Vagina (tissue), 2 donors: ENCODE results near the gene RND1. TPM values are rescaled to one million over a fixed set of nuclear protein-coding genes. Genes with fewer than 3 reads are reported as not detected.

Experiments
- DNase-seq, 2 donors: peaks; one replicate each; pipeline ENCODE4 v3.0.0-alpha.2; 2017; ENCODE audit errors: extremely low spot score in 2 of 2
- H3K27ac ChIP-seq: fragments of 200-600 bp; sonication (generic); one replicate; pipeline ENCODE4 v1.5.1; 2019
- H3K27me3 ChIP-seq: fragments of 200-600 bp; sonication (generic); one replicate; pipeline ENCODE4 v1.5.1; 2019
- H3K36me3 ChIP-seq, 2 donors: fragments of 200-600 bp; sonication (generic); one replicate each; pipeline ENCODE4 v1.5.1; 2017 to 2019
- H3K4me1 ChIP-seq: fragments of 200-600 bp; sonication (generic); one replicate; pipeline ENCODE4 v1.5.1; 2019
- H3K4me3 ChIP-seq, 2 donors: fragments of 200-600 bp; sonication (generic); 1 replicate in 1 of 2; 2 replicates in 1 of 2; pipeline ENCODE4 v1.5.1; 2016 to 2019
- H3K9me3 ChIP-seq: fragments of 200-600 bp; sonication (generic); one replicate; pipeline ENCODE4 v1.5.1; 2019
- CTCF ChIP-seq, 3 experiments: fragments of 450-650 bp in 2 of 3; fragments of 200-600 bp in 1 of 3; sonication (generic) in 1 of 3; IDR thresholded peaks; one replicate each; pipeline ENCODE4 v1.5.1; 2017 to 2019; ENCODE audit warnings: antibody characterized with exemption in 3 of 3, mild to moderate bottlenecking in 2 of 3, moderate library complexity in 2 of 3
- POLR2A ChIP-seq, 2 donors: fragments of 450-650 bp; IDR thresholded peaks; one replicate each; pipeline ENCODE4 v1.6.1; 2017; ENCODE audit warnings: antibody characterized with exemption in 2 of 2, mild to moderate bottlenecking in 2 of 2, moderate library complexity in 2 of 2
- POLR2AphosphoS5 ChIP-seq, 2 donors: sonication (generic); formaldehyde crosslinking; IDR thresholded peaks; one replicate each; pipeline ENCODE4 v1.9.0; 2017; ENCODE audit warnings: antibody characterized with exemption in 2 of 2, mild to moderate bottlenecking in 2 of 2, low read depth in 1 of 2; ENCODE audit not compliant: insufficient read depth in 1 of 2
- intact Hi-C: fragments of 100-400 bp; cut with DNase I; formaldehyde crosslinking; loops from one replicate; pipeline ENCODE4 v1.15.1; 2023
- total RNA-seq: library from RNA; depleted of rRNA; stranded (reverse); fragments of >200 nt; gene quantifications from one replicate; pipeline ENCODE4 v1.2.3, GENCODE V29; 2016

The RND1 gene
- total RNA-seq, 1 donor from 2014 or later: 3.9 TPM

GRCh38 chr12:48889679-48890078, 24.0 kb upstream of the RND1 start:
- intact Hi-C loops: loop anchor here (2.0 kb wide), 1 partner anchor 35 kb away; no protein-coding TSS in a partner anchor
- TF ChIP-seq CTCF (IDR thresholded peaks at IDR 0.05) (no peak), POLR2A (IDR thresholded peaks at IDR 0.05) (no peak), POLR2AphosphoS5 (IDR thresholded peaks at IDR 0.05; ENCODE audit: insufficient read depth in 1 of 2, low read depth in 1 of 2) (no peak)
- Histone ChIP-seq H3K4me3 (no peak overlapping the region), H3K4me1 (peaks cover 11% of the 10 kb centered on the region), H3K27ac (no peak overlapping the region), H3K27me3 (no peaks in the 10 kb centered on the region), H3K9me3 (no peaks in the 10 kb centered on the region), H3K36me3 (no peaks in the 10 kb centered on the region)
- no peak for DNase-seq

- no peaks in the 10 kb centered on the region for H3K36me3 ChIP-seq
- no peaks in the 10 kb centered on the region for H3K27me3 ChIP-seq
- H3K4me1 ChIP-seq: peaks cover 7% of the 10 kb centered on the region
- DNase-seq: no peak
- peak overlapping the region; percentile 48 for H3K27ac ChIP-seq
- intact Hi-C loops: no loop called here
- H3K9me3 ChIP-seq: no peaks in the 10 kb centered on the region
- TF ChIP-seq POLR2A (IDR thresholded peaks at IDR 0.05) (no peak), POLR2AphosphoS5 (IDR thresholded peaks at IDR 0.05; ENCODE audit: insufficient read depth in 1 of 2, low read depth in 1 of 2) (no peak), CTCF (IDR thresholded peaks at IDR 0.05) (no peak)
- no peak overlapping the region for H3K4me3 ChIP-seq
Measured at GRCh38 chr12:48883305-48884161, 17.9 kb upstream of the RND1 start.

DNA sequence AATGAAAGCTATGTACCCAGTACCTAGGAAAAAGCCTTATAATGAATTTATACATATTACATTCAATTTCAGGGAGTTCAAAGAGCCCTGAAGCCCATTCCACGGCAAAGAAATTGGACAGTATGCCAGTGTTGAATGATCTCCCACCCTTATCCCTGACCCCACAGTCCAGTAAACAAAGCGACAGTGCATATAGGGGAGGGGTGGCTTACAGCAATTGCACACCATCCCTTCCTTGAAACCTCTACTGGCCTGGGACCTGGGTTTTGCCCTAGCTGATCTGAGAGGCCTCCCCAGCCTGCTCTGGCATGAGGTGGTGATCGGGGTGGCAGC, 17.3 kb upstream of the RND1 start:
- intact Hi-C loops: no loop called here
- no peak for DNase-seq
- no peaks in the 10 kb centered on the region for H3K36me3 ChIP-seq
- no peaks in the 10 kb centered on the region for H3K9me3 ChIP-seq
- H3K4me1 ChIP-seq: peaks cover 7% of the 10 kb centered on the region
- TF ChIP-seq POLR2A (IDR thresholded peaks at IDR 0.05): no peak
- TF ChIP-seq POLR2AphosphoS5 (IDR thresholded peaks at IDR 0.05; ENCODE audit: insufficient read depth in 1 of 2, low read depth in 1 of 2): no peak
- no peak for TF ChIP-seq CTCF (IDR thresholded peaks at IDR 0.05)
- no peak overlapping the region for H3K4me3 ChIP-seq
- H3K27ac ChIP-seq: peak overlapping the region; percentile 48
- no peaks in the 10 kb centered on the region for H3K27me3 ChIP-seq

DNA sequence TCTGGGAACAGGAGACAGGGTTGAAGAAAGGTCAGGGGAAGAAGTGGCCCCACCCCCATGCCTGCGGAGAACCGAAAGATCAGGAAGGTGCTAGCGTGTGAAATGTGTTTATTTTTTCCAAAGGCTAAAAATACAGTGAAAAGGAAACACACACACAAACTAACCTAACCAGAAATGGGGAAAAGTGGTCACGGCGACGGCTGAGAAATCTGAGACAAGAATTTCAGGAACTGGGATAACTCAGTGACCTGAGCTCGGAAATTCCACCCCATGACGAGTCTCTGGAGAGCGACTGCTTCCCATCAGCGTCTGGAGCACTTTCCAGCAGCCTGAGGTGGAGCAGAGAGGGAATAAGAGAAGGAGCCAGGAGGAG, 16.6 kb upstream of the RND1 start:
- peaks cover 7% of the 10 kb centered on the region for H3K4me1 ChIP-seq
- intact Hi-C loops: no loop called here
- no peaks in the 10 kb centered on the region for H3K36me3 ChIP-seq
- H3K9me3 ChIP-seq: no peaks in the 10 kb centered on the region
- H3K27me3 ChIP-seq: no peaks in the 10 kb centered on the region
- H3K27ac ChIP-seq: peak overlapping the region; percentile 48
- DNase-seq: no peak
- H3K4me3 ChIP-seq: no peak overlapping the region
- no peak for TF ChIP-seq POLR2A (IDR thresholded peaks at IDR 0.05)
- no peak for TF ChIP-seq CTCF (IDR thresholded peaks at IDR 0.05)
- peak in 1 of 2 donors; percentile 82 for TF ChIP-seq POLR2AphosphoS5 (IDR thresholded peaks at IDR 0.05; ENCODE audit: insufficient read depth in 1 of 2, low read depth in 1 of 2)

DNA sequence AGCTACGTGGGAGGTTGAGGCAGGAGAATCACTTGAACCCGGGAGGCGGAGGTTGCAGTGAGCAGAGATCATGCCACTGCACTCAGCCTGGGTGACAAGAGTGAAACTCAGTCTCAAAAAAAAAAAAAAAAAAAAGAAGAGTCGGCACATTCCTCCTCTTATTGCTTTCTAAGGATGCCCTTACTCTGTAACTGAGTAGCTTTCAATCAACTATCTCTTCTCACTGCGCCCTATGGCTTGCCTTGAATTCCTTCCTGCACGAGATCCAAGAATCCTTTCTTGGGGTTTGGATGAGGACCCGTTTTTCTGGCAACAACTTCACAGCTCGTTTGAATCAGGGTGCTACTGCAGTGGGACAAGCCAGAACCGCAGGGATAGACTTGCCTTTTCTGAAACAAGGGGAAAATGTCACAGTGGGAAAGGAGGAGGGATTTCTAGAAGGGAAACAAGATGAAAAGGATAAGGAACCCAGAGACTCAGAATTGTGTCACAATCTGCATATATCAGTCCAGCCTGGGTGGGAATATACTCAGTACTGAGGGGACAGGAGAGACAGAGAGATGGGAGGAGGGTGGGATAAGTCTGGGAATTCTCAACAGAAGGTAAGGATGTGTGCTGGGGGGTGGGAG, 16.1 kb upstream of the RND1 start:
- no peaks in the 10 kb centered on the region for H3K9me3 ChIP-seq
- H3K4me1 ChIP-seq: peaks cover 7% of the 10 kb centered on the region
- H3K27ac ChIP-seq: no peak overlapping the region
- intact Hi-C loops: no loop called here
- no peak overlapping the region for H3K4me3 ChIP-seq
- H3K27me3 ChIP-seq: no peaks in the 10 kb centered on the region
- no peaks in the 10 kb centered on the region for H3K36me3 ChIP-seq
- DNase-seq: no peak
- TF ChIP-seq CTCF (IDR thresholded peaks at IDR 0.05) (no peak), POLR2AphosphoS5 (IDR thresholded peaks at IDR 0.05; ENCODE audit: insufficient read depth in 1 of 2, low read depth in 1 of 2) (no peak), POLR2A (IDR thresholded peaks at IDR 0.05) (no peak)
